Adrenal gland (tissue), 12 donors: Measurements from ENCODE around the gene SCRN1. TPM values are rescaled to one million over a fixed set of nuclear protein-coding genes. Genes with fewer than 3 reads are reported as not detected.

ENCODE experiments used
- DNase-seq, 7 donors: peaks; one replicate each; pipeline ENCODE4 v3.0.0-alpha.2; 2019 to 2020
- H3K27ac ChIP-seq, 5 donors: fragments of 200-600 bp; sonication (generic) in 4 of 5; 1 replicate in 3 of 5; 2 replicates in 2 of 5; pipeline versions ENCODE4 v1.5.1 to v1.8.0; 2016 to 2020; ENCODE audit warnings: mild to moderate bottlenecking in 1 of 5
- H3K27me3 ChIP-seq: fragments of 200-600 bp; 2 replicates; pipeline ENCODE4 v1.8.0; 2021
- H3K36me3 ChIP-seq, 2 donors: fragments of 200-600 bp; replicated peaks in 1 of 2; 1 replicate in 1 of 2; 2 replicates in 1 of 2; pipeline versions ENCODE4 v1.5.1 to v1.8.0; 2018 to 2022
- H3K4me1 ChIP-seq, 2 donors: fragments of 200-600 bp; replicated peaks in 1 of 2; 1 replicate in 1 of 2; 2 replicates in 1 of 2; pipeline versions ENCODE4 v1.5.1 to v1.8.0; 2018 to 2021
- H3K4me3 ChIP-seq, 4 donors: fragments of 200-600 bp; sonication (generic) in 3 of 4; one replicate each; pipeline ENCODE4 v1.5.1; 2016 to 2018
- H3K9me3 ChIP-seq, 3 donors: fragments of 200-600 bp; sonication (generic) in 1 of 3; replicated peaks in 1 of 3; 1 replicate in 2 of 3; 2 replicates in 1 of 3; pipeline versions ENCODE4 v1.5.1 to v1.8.0; 2016 to 2021
- CTCF ChIP-seq, 6 experiments: fragments of 450-650 bp in 4 of 6; fragments of 200-600 bp in 2 of 6; sonication (generic) in 1 of 6; IDR thresholded peaks; 1 replicate in 5 of 6; 2 replicates in 1 of 6; pipeline versions ENCODE4 v1.5.1 to v1.8.0; 2016 to 2021; ENCODE audit warnings: antibody characterized with exemption in 6 of 6, mild to moderate bottlenecking in 2 of 6, moderate library complexity in 1 of 6
- POLR2A ChIP-seq, 2 donors: fragments of 450-650 bp; IDR thresholded peaks; one replicate each; pipeline ENCODE4 v1.6.1; 2017; ENCODE audit warnings: antibody characterized with exemption in 2 of 2, mild to moderate bottlenecking in 2 of 2, moderate library complexity in 1 of 2
- WGBS, 4 donors: extraction: QIAGEN DNeasy Blood & Tissue Kit in 2 of 4; methylation state at CpG; one replicate each; pipeline versions ENCODE4 v1.1.5 to v1.1.7; 2013 to 2017; 5-methylcytosine and 5-hydroxymethylcytosine counted together
- intact Hi-C, 2 donors: fragments of 100-400 bp; cut with DNase I; formaldehyde crosslinking; loops; one replicate each; pipeline versions ENCODE4 v1.14.1 to v1.15.0; 2022 to 2023
- polyA plus RNA-seq, 3 donors: library from polyadenylated mRNA; stranded (reverse); fragments of 200-250 nt in 2 of 3; fragments of 350-450 nt in 1 of 3; fragmentation: Illumina TruSeq in 1 of 3; extraction: RNeasy Lipid Tissue Mini Kit (QIAGEN cat#74804) in 1 of 3; gene quantifications; one replicate each; pipeline ENCODE4 v1.2.3, GENCODE V29; 2013 to 2014
- total RNA-seq, 9 donors: library from RNA; depleted of rRNA in 4 of 9; stranded (reverse); fragments of >200 nt in 4 of 9; fragments of 120-200 nt in 1 of 9; fragmentation: NEBNext Ultra II Directional in 1 of 9; extraction: Animal tissue kit (Norgen Biotek cat#: 25700) in 1 of 9; gene quantifications; one replicate each; pipeline versions ENCODE4 v1.1.0 to v1.2.4, GENCODE V29; 2013 to 2023
- donor health status: healthy with polysubstance abuse.
- donor health status: Bipolar disorder and iron deficiency.
- donor health status: DM: yes; HTN: yes; CAD: no.
- donor health status: DM: no; HTN: no; CAD: no.
- donor health status: DM: no; HTN: no; CAD: no.
- donor health status: DM: yes; HTN: yes; CAD: no.

The SCRN1 gene
- total and polyA plus RNA-seq, 12 donors: 8.2 to 75.9 (median 50.2) TPM

- DNase-seq: no peak
- no peaks in the 10 kb centered on the region for H3K27me3 ChIP-seq
- no peaks in the 10 kb centered on the region for H3K36me3 ChIP-seq
- peaks cover 0 to 17% of the 10 kb centered on the region in 2 donors for H3K4me1 ChIP-seq
- H3K27ac ChIP-seq: no peak overlapping the region
- H3K9me3 ChIP-seq: peaks cover 0 to 15% (median 0%) of the 10 kb centered on the region in 3 donors
- WGBS, 4 donors: 86 to 90% (median 88%) methylated on average over 4 of the region's 4 CpGs
- intact Hi-C loops: no loop called here
- TF ChIP-seq CTCF (IDR thresholded peaks at IDR 0.05): no peak
- TF ChIP-seq POLR2A (IDR thresholded peaks at IDR 0.05): no peak
- no peak overlapping the region for H3K4me3 ChIP-seq
Observed at GRCh38 chr7:29990931-29991330, 1.3 kb upstream of the SCRN1 start.

GRCh38 chr7:29988424-29989256 is 961 bp downstream of the SCRN1 start:
- intact Hi-C loops: no loop called here
- peak overlapping the region in 4 of 5 donors; percentile 81 to 93 (median 88) for H3K27ac ChIP-seq
- H3K4me3 ChIP-seq: peak overlapping the region; percentile 12 to 98 (median 92)
- peaks cover 0 to 11% (median 0%) of the 10 kb centered on the region in 3 donors for H3K9me3 ChIP-seq
- H3K27me3 ChIP-seq: no peaks in the 10 kb centered on the region
- TF ChIP-seq CTCF (IDR thresholded peaks at IDR 0.05) (no peak), POLR2A (IDR thresholded peaks at IDR 0.05) (peak in 1 of 2 donors; percentile 22)
- peaks cover 0 to 17% of the 10 kb centered on the region in 2 donors for H3K4me1 ChIP-seq
- WGBS, 4 donors: 4 to 28% (median 8%) methylated on average over 17 to 75 of the region's 75 CpGs
- DNase-seq: peak; percentile 31 to 81 (median 43)
- no peaks in the 10 kb centered on the region for H3K36me3 ChIP-seq

- Histone ChIP-seq H3K9me3 (peaks cover 0 to 5% (median 0%) of the 10 kb centered on the region in 3 donors), H3K36me3 (no peaks in the 10 kb centered on the region), H3K27me3 (no peaks in the 10 kb centered on the region), H3K4me1 (peaks cover 0 to 17% of the 10 kb centered on the region in 2 donors), H3K27ac (peak overlapping the region in 4 of 5 donors; percentile 81 to 93 (median 88)), H3K4me3 (peak overlapping the region in 1 of 4 donors; percentile 98)
- peak in 2 of 7 donors; percentile 14 to 27 for DNase-seq
- WGBS, 4 donors: 31 to 50% (median 45%) methylated on average over 5 to 8 of the region's 8 CpGs
- no peak for TF ChIP-seq CTCF (IDR thresholded peaks at IDR 0.05)
- intact Hi-C loops: no loop called here
Observed at GRCh38 chr7:29987811-29988317, 1.7 kb downstream of the SCRN1 start.

GRCh38 chr7:29987083-29987482 is 2.5 kb downstream of the SCRN1 start:
- Histone ChIP-seq H3K27me3 (no peaks in the 10 kb centered on the region), H3K9me3 (no peaks in the 10 kb centered on the region), H3K4me3 (no peak overlapping the region), H3K27ac (peak overlapping the region in 3 of 5 donors; percentile 10 to 93 (median 91)), H3K4me1 (peaks cover 0 to 17% of the 10 kb centered on the region in 2 donors), H3K36me3 (no peaks in the 10 kb centered on the region)
- DNase-seq: no peak
- TF ChIP-seq CTCF (IDR thresholded peaks at IDR 0.05): no peak
- TF ChIP-seq POLR2A (IDR thresholded peaks at IDR 0.05): no peak
- WGBS, 4 donors: 19 to 32% (median 26%) methylated on average over 2 of the region's 2 CpGs
- intact Hi-C loops: no loop called here
